GM21390 (cell line): Measurements from ENCODE around the gene USP32.

Experiments
- ATAC-seq: cut with Tn5 transposase; IDR thresholded peaks from one replicate; pipeline ENCODE4 v1.9.1; 2021; ENCODE audit not compliant: unreplicated experiment

Gene USP32

GRCh38 chr17:60157487-60158040 lies 234.4 kb downstream of the USP32 start:
- no peak for ATAC-seq

DNA sequence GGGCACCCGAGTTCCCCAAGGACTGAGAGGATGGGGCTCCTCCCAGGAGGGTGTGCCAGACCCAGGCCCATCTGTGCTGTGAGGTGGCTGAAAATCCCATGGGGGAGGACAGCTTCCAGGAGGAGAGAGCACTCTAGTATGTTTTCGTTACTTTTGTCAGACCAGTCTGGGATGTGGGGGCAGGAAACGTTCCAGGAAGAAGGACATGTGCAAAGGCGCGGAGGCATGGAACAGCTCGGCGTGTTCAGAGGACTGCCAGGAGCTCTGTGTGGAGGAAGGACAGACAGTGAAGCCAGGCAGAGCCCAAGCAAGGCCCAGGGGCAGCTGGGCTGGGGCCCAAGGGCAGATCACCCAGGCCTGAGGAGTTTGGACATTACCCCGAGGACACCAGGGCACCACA lies 235.2 kb downstream of the USP32 start:
- no peak for ATAC-seq

DNA sequence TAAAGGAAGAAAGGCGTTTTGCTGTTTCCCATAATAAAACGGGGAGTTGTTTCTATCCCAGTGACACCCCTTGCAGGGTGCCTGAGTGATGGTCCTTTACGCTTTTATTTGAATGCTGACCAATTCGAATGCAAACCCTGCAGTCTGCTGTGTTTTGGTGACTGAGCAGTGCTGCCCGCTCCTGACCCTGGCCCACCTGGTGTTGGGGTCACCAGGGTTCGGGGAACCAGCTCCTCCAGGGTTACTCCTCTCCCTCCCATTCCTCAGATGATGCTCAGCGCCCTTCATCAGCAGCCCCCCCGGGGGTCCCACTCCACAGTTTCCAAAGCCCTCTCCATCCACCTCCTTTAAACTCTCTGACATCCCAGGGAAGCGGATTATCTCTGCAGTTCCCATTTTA lies 236.1 kb downstream of the USP32 start:
- ATAC-seq, result no peak

DNA sequence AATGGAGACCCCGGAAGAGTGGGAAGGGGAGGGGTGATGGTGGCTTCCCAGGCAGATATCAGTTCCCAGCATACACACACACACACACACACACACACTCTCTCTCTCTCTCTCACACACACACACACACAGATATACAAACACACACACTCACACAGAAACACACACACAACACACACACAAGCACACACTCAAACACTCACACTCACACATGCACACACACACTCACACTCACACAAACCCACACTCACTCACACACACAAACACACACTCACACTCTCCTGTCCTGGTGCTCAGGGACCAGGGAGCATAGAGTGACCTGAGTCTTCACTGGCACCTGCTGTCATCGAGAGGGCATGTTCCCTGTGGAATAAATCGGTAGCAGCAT lies 236.5 kb downstream of the USP32 start:
- no peak for ATAC-seq

GRCh38 chr17:60154616-60155426 lies 237.1 kb downstream of the USP32 start:
- ATAC-seq, result no peak

- ATAC-seq, result no peak
Observed at GRCh38 chr17:60153606-60154390, 238.1 kb downstream of the USP32 start.

GRCh38 chr17:60151355-60151754 lies 240.6 kb downstream of the USP32 start:
- ATAC-seq, result no peak

GRCh38 chr17:60149691-60150582 lies 242.0 kb downstream of the USP32 start, which contains the start of gene CA4:
CA4 (plus strand) TSS chr17:60149973; CDS start chr17:60150035, 62 bp downstream.
- ATAC-seq, result no peak

DNA sequence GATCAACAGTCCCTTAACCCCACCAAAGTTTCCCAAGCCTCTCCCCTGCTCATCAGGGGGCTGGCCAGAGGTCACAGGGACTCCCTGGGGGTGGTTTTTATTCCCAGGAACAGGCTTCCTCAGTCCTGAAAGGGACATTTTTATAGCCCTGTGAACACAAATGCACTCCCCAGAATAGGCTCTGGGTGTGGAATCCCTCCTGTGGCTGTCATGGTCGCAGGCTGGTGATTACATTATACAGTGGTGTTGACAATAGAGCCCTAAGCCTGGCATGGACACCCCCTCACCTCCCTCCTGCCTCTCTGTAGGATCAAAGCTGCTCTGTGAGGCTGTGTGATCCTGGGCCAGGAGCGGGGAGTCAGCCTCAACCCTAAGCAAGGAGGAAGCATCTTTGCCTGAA lies 243.6 kb downstream of the USP32 start:
- ATAC-seq, result no peak

DNA sequence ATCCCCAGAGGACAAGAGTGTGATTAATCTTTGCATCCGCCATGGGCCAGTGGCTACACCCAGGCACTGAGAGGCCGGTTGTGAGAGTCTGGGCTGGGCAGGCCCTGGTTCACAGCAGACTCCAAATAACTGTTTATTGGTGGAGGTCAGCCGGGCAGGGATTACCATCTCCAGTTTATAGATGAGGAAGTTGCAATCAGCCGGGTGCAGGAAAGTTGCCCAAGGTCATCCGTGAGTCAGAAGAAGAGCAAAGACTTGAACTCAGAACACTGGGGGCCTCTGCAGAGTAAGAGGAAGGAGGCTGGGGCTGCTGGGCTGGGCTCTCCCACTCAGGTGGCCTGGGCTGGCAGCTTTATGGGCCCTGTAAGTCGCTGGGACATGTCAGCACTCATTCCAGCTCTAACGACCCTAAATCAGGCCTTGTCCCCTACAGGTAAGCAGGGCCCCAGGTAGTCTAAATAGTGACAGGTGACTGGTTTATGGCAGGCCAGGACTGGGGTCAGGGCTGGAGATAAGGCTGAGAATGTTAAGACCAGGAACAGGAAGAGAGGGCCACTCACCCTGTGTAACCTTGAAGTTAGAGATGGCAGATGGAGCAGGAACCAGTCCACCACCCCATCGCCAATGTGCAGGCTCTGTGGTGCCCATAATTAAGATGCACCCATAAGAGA lies 244.2 kb downstream of the USP32 start:
- ATAC-seq, result no peak

GRCh38 chr17:60146206-60146605 lies 245.7 kb downstream of the USP32 start:
- no peak for ATAC-seq

DNA sequence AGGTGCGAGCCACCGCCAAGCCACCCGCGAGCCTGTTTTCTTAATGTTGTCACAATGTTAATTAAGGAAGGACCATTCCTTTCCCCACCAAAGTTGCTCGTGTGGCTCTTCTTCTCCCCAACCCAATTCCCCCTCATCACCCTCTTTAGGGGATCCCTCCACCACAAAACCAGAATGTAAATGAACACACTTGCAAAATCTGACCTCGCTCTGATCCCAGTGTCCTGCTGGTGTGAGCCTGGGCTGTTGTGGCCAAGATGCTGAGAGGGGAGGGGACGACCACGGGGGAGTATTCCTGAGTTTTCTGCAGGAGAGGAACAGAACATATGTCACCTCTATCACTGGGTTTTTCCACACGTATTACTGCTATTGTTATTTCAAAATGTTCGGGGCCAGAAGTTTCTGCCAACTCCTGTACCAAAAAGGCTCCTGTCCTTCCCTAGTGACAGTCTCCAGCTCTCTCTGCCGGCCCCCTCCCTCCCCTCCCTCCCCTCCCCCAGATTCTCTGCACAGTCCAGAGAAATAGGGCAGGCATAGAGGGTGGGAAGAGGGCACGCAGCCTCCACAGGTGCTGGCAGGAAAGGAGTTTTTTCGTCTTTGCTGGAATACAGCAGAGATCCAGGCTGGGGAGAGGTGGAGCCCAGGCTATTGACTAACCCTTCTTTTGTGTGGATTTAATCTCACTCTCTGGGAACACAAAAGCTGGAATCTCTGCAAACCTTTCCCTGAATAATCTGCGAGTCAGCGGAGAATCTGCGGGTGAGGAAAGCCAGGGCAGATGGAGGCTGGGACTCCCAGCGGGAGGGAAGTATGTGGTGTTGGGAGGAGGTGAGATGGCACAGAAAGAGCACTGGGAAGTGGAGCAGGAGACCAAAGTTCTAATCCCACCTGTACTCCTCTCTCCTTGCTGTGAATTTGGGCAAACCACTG lies 246.7 kb downstream of the USP32 start:
- ATAC-seq, result no peak

DNA sequence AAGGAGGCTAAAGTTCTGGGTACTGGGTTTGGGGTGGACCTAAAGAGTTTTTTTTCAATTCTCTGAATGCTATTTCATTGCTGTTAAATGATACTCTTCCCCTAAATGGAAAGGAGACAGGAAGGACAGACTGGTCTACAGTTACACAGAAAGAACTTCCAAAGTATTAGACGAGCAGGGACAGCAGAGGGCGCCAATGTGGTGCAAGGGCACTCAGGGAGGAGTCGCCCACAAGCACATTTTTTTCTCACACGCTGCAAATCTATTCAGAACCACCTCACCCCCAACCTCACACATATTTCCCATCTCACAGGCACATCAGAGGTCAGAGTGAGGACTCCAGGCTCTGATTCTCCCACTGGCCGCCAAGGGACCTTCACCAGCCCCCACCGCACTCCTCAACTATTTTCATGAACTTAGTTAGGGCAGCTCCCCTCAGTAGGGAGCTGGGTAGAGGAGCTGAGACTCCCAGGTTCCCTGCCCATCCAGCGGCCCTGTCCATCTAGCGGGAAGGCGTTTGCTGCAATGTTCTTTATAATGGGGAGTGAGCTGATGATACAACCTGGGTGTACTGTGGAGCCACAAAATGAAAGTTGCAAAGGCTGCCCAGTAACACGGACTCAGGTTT lies 248.9 kb downstream of the USP32 start:
- peak; percentile 43 for ATAC-seq

GRCh38 chr17:60141111-60142018 lies 250.6 kb downstream of the USP32 start:
- ATAC-seq, result no peak

- no peak for ATAC-seq
Observed at GRCh38 chr17:60139438-60140285, 252.3 kb downstream of the USP32 start.

DNA sequence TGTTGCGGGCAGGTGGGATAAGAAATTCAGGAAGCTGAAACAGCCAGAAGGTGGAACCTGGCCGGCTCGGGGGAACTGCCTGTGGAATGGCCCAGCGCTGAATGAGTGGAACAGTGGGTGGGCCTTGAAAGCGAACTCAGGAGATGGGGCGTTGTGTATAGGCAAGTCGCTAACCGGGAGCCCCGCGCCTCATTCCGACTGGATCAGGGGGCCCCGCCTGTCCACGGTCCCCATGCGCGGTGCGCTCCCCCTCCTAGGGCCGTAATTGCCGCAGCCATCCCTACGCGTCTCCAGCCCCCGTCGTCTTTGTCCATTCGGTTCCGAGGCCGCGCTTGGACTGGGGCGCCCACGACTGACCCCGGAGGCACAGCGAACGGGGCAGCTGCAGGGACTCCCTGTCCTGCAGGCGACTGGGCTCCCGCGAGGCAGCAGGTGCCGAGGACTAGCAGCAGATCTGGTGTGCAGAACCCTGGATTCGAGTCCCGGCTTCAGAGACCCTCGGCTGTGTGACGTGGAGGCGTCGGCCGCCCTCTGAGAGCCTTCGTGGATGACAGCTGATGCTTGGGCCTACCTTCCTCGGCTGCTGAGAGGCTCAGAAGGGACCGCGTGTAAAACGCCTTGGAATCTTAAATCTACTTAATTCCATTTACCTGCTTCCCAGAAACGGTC lies 253.0 kb downstream of the USP32 start:
- no peak for ATAC-seq
